Measurements from ENCODE around the gene PLA2G12B.

DNA sequence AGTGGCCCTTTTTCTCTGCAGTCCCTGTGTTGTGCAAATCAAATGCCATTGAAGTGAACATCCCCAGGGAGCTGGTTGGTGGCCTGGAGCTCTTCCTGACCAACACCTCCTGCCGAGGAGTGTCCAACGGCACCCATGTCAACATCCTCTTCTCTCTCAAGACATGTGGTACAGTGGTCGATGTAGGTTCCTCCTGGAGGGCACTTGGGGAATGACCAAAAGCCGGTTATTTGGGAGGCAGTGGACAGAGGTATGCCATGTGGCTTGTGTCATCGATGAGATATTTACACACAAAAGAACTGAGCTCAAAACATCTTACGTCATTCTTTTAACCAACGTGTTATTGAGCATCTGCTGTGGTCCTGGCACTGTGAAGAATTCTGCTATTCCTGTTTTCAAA lies 41.3 kb downstream of the PLA2G12B start:
- TF ChIP-seq GATA2 (IDR thresholded peaks at IDR 0.05; ENCODE audit: low read depth, low read length) = no peak
- TF ChIP-seq GATA3 (IDR thresholded peaks at IDR 0.05; ENCODE audit: low read depth, low read length) = no peak

Data from SH-SY5Y (cell line).